Spleen (tissue), 11 donors: ENCODE results near the gene ARID5B. TPM values are rescaled to one million over a fixed set of nuclear protein-coding genes. Genes with fewer than 3 reads are reported as not detected.
A peak's percentile ranks its signal among the peaks of the same experiment; 100 is the strongest.

Experiments
- DNase-seq: peaks from one replicate; pipeline ENCODE4 v3.0.0-alpha.2; 2020
- H3K27ac ChIP-seq, 8 donors: fragments of 200-600 bp; sonication (generic) in 7 of 8; 1 replicate in 4 of 8; 2 replicates in 4 of 8; pipeline versions ENCODE4 v1.5.0 to v1.8.0; 2016 to 2021; ENCODE audit warnings: inconsistent platforms in 4 of 8, mild to moderate bottlenecking in 4 of 8, moderate library complexity in 1 of 8
- H3K27me3 ChIP-seq, 7 donors: fragments of 200-600 bp; sonication (generic) in 6 of 7; replicated peaks in 1 of 7; 1 replicate in 4 of 7; 2 replicates in 3 of 7; pipeline versions ENCODE4 v1.5.0 to v1.8.0; 2016 to 2021; ENCODE audit warnings: inconsistent platforms in 3 of 7, mild to moderate bottlenecking in 1 of 7
- H3K36me3 ChIP-seq, 6 donors: fragments of 200-600 bp; sonication (generic) in 5 of 6; 1 replicate in 4 of 6; 2 replicates in 2 of 6; pipeline versions ENCODE4 v1.5.0 to v1.8.0; 2016 to 2021; ENCODE audit warnings: inconsistent platforms in 2 of 6
- H3K4me1 ChIP-seq, 6 donors: fragments of 200-600 bp; sonication (generic) in 5 of 6; 1 replicate in 3 of 6; 2 replicates in 3 of 6; pipeline versions ENCODE4 v1.5.0 to v1.8.0; 2016 to 2021; ENCODE audit warnings: inconsistent platforms in 3 of 6
- H3K4me3 ChIP-seq, 8 donors: fragments of 200-600 bp; sonication (generic) in 7 of 8; 1 replicate in 4 of 8; 2 replicates in 4 of 8; pipeline versions ENCODE4 v1.5.0 to v1.8.0; 2016 to 2021; ENCODE audit warnings: inconsistent platforms in 4 of 8, mild to moderate bottlenecking in 4 of 8, moderate library complexity in 2 of 8
- H3K9me3 ChIP-seq, 8 donors: fragments of 200-600 bp; sonication (generic) in 7 of 8; 1 replicate in 4 of 8; 2 replicates in 4 of 8; pipeline versions ENCODE4 v1.5.0 to v1.8.0; 2016 to 2021; ENCODE audit warnings: inconsistent platforms in 4 of 8
- CTCF ChIP-seq, 11 experiments: fragments of 200-600 bp in 7 of 11; fragments of 450-650 bp in 4 of 11; sonication (generic) in 4 of 11; IDR thresholded peaks in 8 of 11; conservative IDR thresholded peaks in 3 of 11; 1 replicate in 7 of 11; 2 replicates in 4 of 11; pipeline versions ENCODE4 v1.4.0 to v1.8.0; 2016 to 2021; ENCODE audit warnings: antibody characterized with exemption in 11 of 11, inconsistent platforms in 4 of 11, mild to moderate bottlenecking in 1 of 11
- POLR2A ChIP-seq, 3 donors: fragments of 450-650 bp; IDR thresholded peaks; one replicate each; pipeline ENCODE4 v1.5.1; 2017; ENCODE audit warnings: antibody characterized with exemption in 3 of 3, mild to moderate bottlenecking in 1 of 3
- POLR2AphosphoS5 ChIP-seq, 3 donors: sonication (generic); formaldehyde crosslinking; IDR thresholded peaks; one replicate each; pipeline ENCODE4 v1.5.1; 2017; ENCODE audit warnings: antibody characterized with exemption in 3 of 3
- WGBS, 5 donors: extraction: QIAGEN DNeasy Blood & Tissue Kit in 3 of 5; methylation state at CpG; one replicate each; pipeline versions ENCODE4 v1.1.5 to v1.1.7; 2013 to 2018; 5-methylcytosine and 5-hydroxymethylcytosine counted together
- intact Hi-C: fragments of 100-400 bp; cut with DNase I; formaldehyde crosslinking; loops from one replicate; pipeline ENCODE4 v1.15.0; 2023; ENCODE audit warnings: low total_unique reads
- polyA plus RNA-seq, 3 donors: library from polyadenylated mRNA; stranded (reverse); fragments of 200-250 nt; gene quantifications; one replicate each; pipeline ENCODE4 v1.2.1, GENCODE V29; 2013
- total RNA-seq, 7 donors: library from RNA; depleted of rRNA in 3 of 7; stranded (reverse); fragments of >200 nt in 3 of 7; fragmentation: NEBNext Ultra II Directional in 4 of 7; extraction: Animal tissue kit (Norgen Biotek cat#: 25700) in 4 of 7; gene quantifications; one replicate each; pipeline versions ENCODE4 v1.1.0 to v1.2.1, GENCODE V29; 2016 to 2021
- donor health status: healthy with polysubstance abuse.
- donor health status: DM: no; HTN: no; CAD: no; lungs with moderate emphysema.
- donor health status: DM: no; HTN: no; CAD: no.
- donor health status: Bipolar disorder and iron deficiency.
- donor health status: healthy.
- donor health status: DM: no; HTN: no; CAD: no.
- donor health status: DM: yes; HTN: yes; CAD: no.

ARID5B gene
- total and polyA plus RNA-seq, 10 donors = 5.6 to 70.7 (median 46.2) TPM

- peaks cover 41 to 87% (median 69%) of the 10 kb centered on the region in 6 donors for H3K4me1 ChIP-seq
- H3K27me3 ChIP-seq = no peaks in the 10 kb centered on the region
- no peak overlapping the region for H3K4me3 ChIP-seq
- H3K9me3 ChIP-seq = no peaks in the 10 kb centered on the region
- H3K27ac ChIP-seq = peak overlapping the region; percentile 48 to 90 (median 86)
- TF ChIP-seq CTCF (IDR thresholded peaks at IDR 0.05 in 8 of 11, conservative IDR thresholded peaks at IDR 0.05 in 3 of 11) (no peak), POLR2AphosphoS5 (IDR thresholded peaks at IDR 0.05) (no peak), POLR2A (IDR thresholded peaks at IDR 0.05) (no peak)
- 72 to 86% (median 82%) methylated on average over 9 of the region's 9 CpGs for WGBS, 5 donors
- no peak for DNase-seq
- intact Hi-C loops = no loop called here
- H3K36me3 ChIP-seq = peaks cover 0 to 13% (median 0%) of the 10 kb centered on the region in 6 donors
These were observed 116.8 kb downstream of the ARID5B start for GRCh38 chr10:62018131-62018911.

GRCh38 chr10:62019013-62019684 lies 117.7 kb downstream of the ARID5B start:
- intact Hi-C loops = no loop called here
- H3K4me1 ChIP-seq = peaks cover 41 to 95% (median 72%) of the 10 kb centered on the region in 6 donors
- H3K4me3 ChIP-seq = no peak overlapping the region
- no peak for DNase-seq
- H3K9me3 ChIP-seq = no peaks in the 10 kb centered on the region
- H3K27ac ChIP-seq = peak overlapping the region; percentile 48 to 90 (median 86)
- H3K36me3 ChIP-seq = peaks cover 0 to 7% (median 0%) of the 10 kb centered on the region in 6 donors
- 70 to 77% (median 74%) methylated on average over 8 of the region's 8 CpGs for WGBS, 5 donors
- TF ChIP-seq POLR2AphosphoS5 (IDR thresholded peaks at IDR 0.05) = no peak
- no peaks in the 10 kb centered on the region for H3K27me3 ChIP-seq

GRCh38 chr10:62019685-62020359 lies 118.3 kb downstream of the ARID5B start:
- Histone ChIP-seq H3K36me3 (no peaks in the 10 kb centered on the region), H3K27me3 (no peaks in the 10 kb centered on the region), H3K27ac (peak overlapping the region in 7 of 8 donors; percentile 80 to 90 (median 87)), H3K9me3 (no peaks in the 10 kb centered on the region), H3K4me1 (peaks cover 41 to 94% (median 72%) of the 10 kb centered on the region in 6 donors), H3K4me3 (no peak overlapping the region)
- no peak for TF ChIP-seq POLR2AphosphoS5 (IDR thresholded peaks at IDR 0.05)
- TF ChIP-seq POLR2A (IDR thresholded peaks at IDR 0.05) = no peak
- no peak for TF ChIP-seq CTCF (IDR thresholded peaks at IDR 0.05 in 8 of 11, conservative IDR thresholded peaks at IDR 0.05 in 3 of 11)
- 76 to 80% (median 78%) methylated on average over 6 of the region's 6 CpGs for WGBS, 5 donors
- intact Hi-C loops = no loop called here
- no peak for DNase-seq

GRCh38 chr10:62021128-62021665 lies 119.7 kb downstream of the ARID5B start:
- H3K36me3 ChIP-seq = no peaks in the 10 kb centered on the region
- H3K4me3 ChIP-seq = no peak overlapping the region
- H3K27me3 ChIP-seq = no peaks in the 10 kb centered on the region
- DNase-seq = no peak
- peaks cover 39 to 93% (median 67%) of the 10 kb centered on the region in 6 donors for H3K4me1 ChIP-seq
- intact Hi-C loops = no loop called here
- peak overlapping the region in 7 of 8 donors; percentile 7 to 90 (median 87) for H3K27ac ChIP-seq
- 69 to 90% (median 78%) methylated on average over 2 of the region's 2 CpGs for WGBS, 5 donors
- H3K9me3 ChIP-seq = no peaks in the 10 kb centered on the region
- TF ChIP-seq CTCF (IDR thresholded peaks at IDR 0.05 in 8 of 11, conservative IDR thresholded peaks at IDR 0.05 in 3 of 11) (no peak), POLR2A (IDR thresholded peaks at IDR 0.05) (no peak), POLR2AphosphoS5 (IDR thresholded peaks at IDR 0.05) (no peak)
